Fibroblast of mammary gland (primary cell): ENCODE results near the gene ZNF775.

Source experiments
- DNase-seq: peaks from one replicate; pipeline ENCODE4 v3.0.0-alpha.2; 2010; ENCODE audit warnings: low read depth
- H3K4me3 ChIP-seq: 2 replicates; pipeline ENCODE4 v1.5.1; 2011; ENCODE audit warnings: low read depth, mild to moderate bottlenecking, low read length, moderate library complexity; ENCODE audit not compliant: control insufficient read depth
- CTCF ChIP-seq: conservative IDR thresholded peaks from 2 replicates; pipeline ENCODE4 v1.5.1; 2011; ENCODE audit warnings: low read depth, low read length, inconsistent platforms; ENCODE audit not compliant: control insufficient read depth, insufficient read depth

Gene ZNF775

DNA sequence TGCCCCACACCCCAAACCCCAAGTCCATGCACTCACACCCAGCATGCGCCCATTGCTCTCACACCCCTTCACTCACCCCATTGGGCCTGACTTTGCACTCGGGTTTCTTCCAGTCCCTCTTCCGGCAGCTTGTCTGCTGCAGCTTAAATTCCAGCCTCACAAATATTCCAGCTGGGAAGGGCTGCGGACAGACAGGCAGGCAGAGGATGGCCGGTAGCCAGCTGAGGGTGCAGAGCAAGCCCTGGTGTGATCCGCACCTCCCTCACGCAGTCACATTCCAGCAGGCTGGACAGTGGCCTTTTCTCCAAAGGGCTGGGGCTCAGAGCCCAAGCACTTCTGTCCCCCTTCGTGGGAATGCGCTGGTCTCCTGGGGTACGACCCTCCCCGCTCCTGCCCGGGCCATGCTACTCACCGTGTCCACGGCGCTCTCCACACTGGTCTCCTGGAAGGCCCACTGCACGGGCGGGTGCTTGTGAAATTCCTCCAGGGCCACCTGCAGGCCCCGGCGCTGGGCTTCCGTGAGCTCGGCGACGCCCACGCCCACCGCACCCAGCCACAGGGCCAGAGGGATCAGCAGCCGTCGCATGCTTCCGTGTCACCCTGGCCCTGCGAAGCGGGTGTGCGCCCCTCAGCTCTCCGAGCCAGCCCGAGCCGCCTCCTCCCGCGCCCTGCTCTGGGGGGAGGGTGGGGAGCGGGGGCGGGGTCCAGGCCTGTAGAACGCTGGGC lies 38.9 kb upstream of the ZNF775 start:
- H3K4me3 ChIP-seq = no peak overlapping the region
- DNase-seq = peak; percentile 11
- TF ChIP-seq CTCF = no peak

- no peak overlapping the region for H3K4me3 ChIP-seq
These were observed 38.3 kb upstream of the ZNF775 start for GRCh38 chr7:150340875-150341262.

GRCh38 chr7:150341263-150342120 lies 37.6 kb upstream of the ZNF775 start, which contains the start of gene RARRES2:
Gene RARRES2, minus strand, starts transcription at chr7:150341629. Its CDS starts 1,020 bp downstream, at chr7:150340609.
- TF ChIP-seq CTCF = no peak
- DNase-seq = no peak
- H3K4me3 ChIP-seq = no peak within 1 kb of the TSS

More at GRCh38 chr7:150340875-150341262, 38.3 kb upstream of the ZNF775 start:
- DNase-seq = no peak
- no peak for TF ChIP-seq CTCF

DNA sequence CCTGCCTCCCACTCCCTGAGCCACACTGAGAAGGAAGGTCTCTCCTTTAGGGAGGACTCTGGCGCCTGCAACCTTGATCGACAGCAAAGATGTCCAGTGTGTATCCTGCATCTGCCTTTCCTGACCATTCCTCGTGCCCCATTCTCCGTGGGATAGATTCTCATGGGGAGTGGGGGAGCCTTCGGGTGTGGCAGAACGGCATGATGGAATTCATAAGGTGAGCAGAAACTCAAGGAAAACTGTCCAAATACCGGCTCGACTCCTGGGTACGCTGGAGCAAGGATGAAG lies 37.1 kb upstream of the ZNF775 start:
- no peak for TF ChIP-seq CTCF
- H3K4me3 ChIP-seq = no peak overlapping the region
- no peak for DNase-seq

DNA sequence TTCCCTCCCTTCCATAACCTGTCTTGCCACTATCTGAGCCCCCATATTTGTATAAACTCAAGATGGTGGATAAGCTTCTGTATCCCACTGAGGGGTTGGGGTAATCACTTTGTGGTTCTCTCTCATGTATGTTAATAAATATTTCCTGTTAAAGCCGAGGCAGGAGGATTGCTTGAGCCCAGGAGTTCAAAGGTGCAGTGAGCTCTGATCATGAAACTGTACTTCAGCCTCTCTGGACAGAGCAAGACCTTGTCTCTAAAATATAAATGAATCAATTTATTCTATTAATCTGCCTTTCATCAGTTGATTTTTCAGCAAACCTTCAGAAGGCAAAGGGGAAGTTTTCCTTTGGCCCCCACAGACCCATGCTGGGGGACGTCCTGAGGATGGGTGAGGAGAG lies 35.9 kb upstream of the ZNF775 start:
- no peak overlapping the region for H3K4me3 ChIP-seq
- no peak for TF ChIP-seq CTCF
- no peak for DNase-seq

DNA sequence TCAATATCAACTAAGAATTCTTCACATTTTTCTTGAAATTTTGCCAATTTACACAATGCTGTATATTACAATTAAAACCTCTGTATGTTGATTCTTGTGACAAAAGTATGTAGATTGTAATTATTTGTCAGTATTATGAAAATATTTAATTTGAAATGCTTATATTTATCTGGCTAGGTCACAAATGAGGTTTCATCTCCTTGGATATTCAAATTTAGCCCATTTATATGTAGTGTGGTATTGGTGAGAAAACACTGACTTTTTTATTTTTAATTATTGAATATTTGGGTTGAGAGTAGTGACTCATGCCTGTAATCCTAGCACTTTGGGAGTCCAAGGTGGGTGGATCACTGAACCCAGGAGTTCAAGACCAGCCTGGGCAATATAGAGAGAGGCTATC lies 34.8 kb upstream of the ZNF775 start:
- H3K4me3 ChIP-seq = no peak overlapping the region
- no peak for TF ChIP-seq CTCF
- no peak for DNase-seq
